GM23338 (cell line): ENCODE measurements around the gene SNX2. TPM values are rescaled to one million over a fixed set of nuclear protein-coding genes. Genes with fewer than 3 reads are reported as not detected.

Experiments used
- ATAC-seq: fragments of 200-7000 bp; cut with Tn5 transposase; 3 replicates; pipeline ENCODE4 v1.9.1; 2020
- DNase-seq: peaks from one replicate; pipeline ENCODE4 v3.0.0-alpha.2; 2015; ENCODE audit warnings: low spot score
- H2AFZ ChIP-seq: fragments of 200-600 bp; sonication (generic); 2 replicates; pipeline ENCODE4 v1.8.0; 2016; ENCODE audit warnings: antibody characterized with exemption, mild to moderate bottlenecking, moderate library complexity
- H3F3A ChIP-seq: fragments of 200-600 bp; sonication (generic); replicated peaks from 2 replicates; pipeline ENCODE4 v1.8.0; 2017; ENCODE audit warnings: antibody characterized with exemption, mixed run types, low read depth
- H3K27ac ChIP-seq: fragments of 200-600 bp; sonication (generic); 2 replicates; pipeline ENCODE4 v1.6.1; 2016; ENCODE audit warnings: low read depth
- H3K27me3 ChIP-seq: fragments of 200-600 bp; sonication (generic); 2 replicates; pipeline ENCODE4 v1.8.0; 2016; ENCODE audit warnings: mild to moderate bottlenecking, mixed run types, moderate library complexity; ENCODE audit not compliant: insufficient read depth
- H3K36me3 ChIP-seq: fragments of 200-600 bp; sonication (generic); 2 replicates; pipeline ENCODE4 v1.8.0; 2016; ENCODE audit warnings: mild to moderate bottlenecking; ENCODE audit not compliant: insufficient read depth
- H3K4me1 ChIP-seq: fragments of 200-600 bp; sonication (generic); 2 replicates; pipeline ENCODE4 v1.8.0; 2016; ENCODE audit warnings: mild to moderate bottlenecking, moderate library complexity; ENCODE audit not compliant: insufficient read depth
- H3K4me2 ChIP-seq: fragments of 200-600 bp; sonication (generic); 2 replicates; pipeline ENCODE4 v1.7.1; 2017; ENCODE audit warnings: mixed run types
- H3K4me3 ChIP-seq: fragments of 200-600 bp; sonication (generic); 2 replicates; pipeline ENCODE4 v1.6.1; 2016; ENCODE audit warnings: mixed run types
- H3K79me2 ChIP-seq: fragments of 200-600 bp; sonication (generic); replicated peaks from 2 replicates; pipeline ENCODE4 v1.8.0; 2017; ENCODE audit warnings: mild to moderate bottlenecking; ENCODE audit not compliant: insufficient read depth
- H3K9me2 ChIP-seq: fragments of 200-600 bp; sonication (generic); 2 replicates; pipeline ENCODE4 v1.8.0; 2017; ENCODE audit not compliant: insufficient read depth
- H4K20me1 ChIP-seq: fragments of 200-600 bp; sonication (generic); replicated peaks from 2 replicates; pipeline ENCODE4 v1.8.0; 2017; ENCODE audit warnings: mild to moderate bottlenecking; ENCODE audit not compliant: insufficient read depth
- H3K27ac Mint-ChIP-seq: 2 replicates; pipeline ENCODE4 v1.8.0; 2020; ENCODE audit warnings: inconsistent platforms, mild to moderate bottlenecking, moderate library complexity, mixed read lengths
- H3K27me3 Mint-ChIP-seq: 3 replicates; pipeline ENCODE4 v1.8.0; 2022; ENCODE audit warnings: low read depth, mild to moderate bottlenecking, moderate library complexity, mixed read lengths, inconsistent platforms; ENCODE audit not compliant: insufficient read depth, poor library complexity
- H3K36me3 Mint-ChIP-seq: 3 replicates; pipeline ENCODE4 v1.8.0; 2021; ENCODE audit warnings: low read depth, mild to moderate bottlenecking, inconsistent platforms, moderate library complexity, mixed read lengths
- H3K4me1 Mint-ChIP-seq: 3 replicates; pipeline ENCODE4 v1.8.0; 2020; ENCODE audit warnings: mild to moderate bottlenecking, inconsistent platforms, mixed read lengths
- H3K4me3 Mint-ChIP-seq: 3 replicates; pipeline ENCODE4 v1.8.0; 2021; ENCODE audit warnings: moderate library complexity, mild to moderate bottlenecking, inconsistent platforms, mixed read lengths
- H3K9me3 Mint-ChIP-seq: 3 replicates; pipeline ENCODE4 v1.8.0; 2020; ENCODE audit warnings: moderate library complexity, mild to moderate bottlenecking, inconsistent platforms, mixed read lengths
- CREB1 ChIP-seq: fragments of 250-450 bp; sonication (Bioruptor Pico); IDR thresholded peaks from 2 replicates; pipeline ENCODE4 v1.5.0; 2020; ENCODE audit warnings: low read depth, mild to moderate bottlenecking, moderate library complexity
- CTCF ChIP-seq, 2 experiments: fragments of 200-600 bp in 1 of 2; sonication (generic) in 1 of 2; conservative IDR thresholded peaks; 2 replicates each; pipeline versions ENCODE4 v1.5.1 to v1.6.1; 2016 to 2017; ENCODE audit warnings: antibody characterized with exemption in 2 of 2, low read depth in 2 of 2, mild to moderate bottlenecking in 2 of 2, moderate library complexity in 1 of 2
- EZH2 ChIP-seq: fragments of 200-600 bp; sonication (generic); IDR thresholded peaks from one replicate; pipeline ENCODE4 v1.8.0; 2017; ENCODE audit warnings: antibody characterized with exemption, mild to moderate bottlenecking, low read depth; ENCODE audit not compliant: unreplicated experiment
- EZH2phosphoT487 ChIP-seq: fragments of 200-600 bp; sonication (generic); IDR thresholded peaks from one replicate; pipeline ENCODE4 v1.8.1; 2018; ENCODE audit warnings: antibody characterized with exemption; ENCODE audit not compliant: unreplicated experiment
- JUNB ChIP-seq: IDR thresholded peaks from one replicate; pipeline ENCODE4 v1.6.1; 2016; ENCODE audit warnings: antibody characterized with exemption; ENCODE audit not compliant: unreplicated experiment
- NANOG ChIP-seq: IDR thresholded peaks from 2 replicates; pipeline ENCODE4 v1.6.1; 2016; ENCODE audit warnings: antibody characterized with exemption, borderline replicate concordance
- POLR2AphosphoS5 ChIP-seq: IDR thresholded peaks from 2 replicates; pipeline ENCODE4 v1.6.1; 2016; ENCODE audit warnings: antibody characterized with exemption, low read depth
- REST ChIP-seq: IDR thresholded peaks from one replicate; pipeline ENCODE4 v1.6.1; 2018; ENCODE audit warnings: antibody characterized with exemption; ENCODE audit not compliant: unreplicated experiment
- STAT1 ChIP-seq: IDR thresholded peaks from one replicate; pipeline ENCODE4 v1.6.1; 2016; ENCODE audit warnings: antibody characterized with exemption; ENCODE audit not compliant: unreplicated experiment
- ZNF114 ChIP-seq: fragments of 250-450 bp; sonication (Bioruptor Pico); IDR thresholded peaks from 2 replicates; pipeline ENCODE4 v1.5.0; 2020; ENCODE audit warnings: mild to moderate bottlenecking, moderate library complexity
- ZNF331 ChIP-seq: fragments of 250-450 bp; sonication (Bioruptor Pico); IDR thresholded peaks from 2 replicates; pipeline ENCODE4 v1.5.0; 2020; ENCODE audit warnings: low read depth, mild to moderate bottlenecking, moderate library complexity
- polyA plus RNA-seq: library from polyadenylated mRNA; unstranded; fragments of >200 nt; fragmentation: Nextera tagmentation; extraction: Ambion mirVana; gene quantifications from 2 replicates; pipeline ENCODE4 v1.2.1, GENCODE V29; 2016
- total RNA-seq: library from RNA; depleted of rRNA; stranded (reverse); fragments of >200 nt; shearing (Covaris generic); gene quantifications from 2 replicates; pipeline ENCODE4 v1.2.3, GENCODE V29; 2014
- TF ChIP-seq, protein P1 (sequence below): IDR thresholded peaks from 2 replicates; pipeline ENCODE4 v1.6.1; 2016; ENCODE audit warnings: antibody characterized with exemption
- TF ChIP-seq, protein P2 (sequence below): fragments of 250-450 bp; sonication (Bioruptor Pico); IDR thresholded peaks from 2 replicates; pipeline ENCODE4 v1.5.0; 2020; ENCODE audit warnings: mild to moderate bottlenecking, moderate library complexity

Gene SNX2
- total and polyA plus RNA-seq, 2 experiments from 2014 or later, result 50.8 to 67.8 TPM

DNA sequence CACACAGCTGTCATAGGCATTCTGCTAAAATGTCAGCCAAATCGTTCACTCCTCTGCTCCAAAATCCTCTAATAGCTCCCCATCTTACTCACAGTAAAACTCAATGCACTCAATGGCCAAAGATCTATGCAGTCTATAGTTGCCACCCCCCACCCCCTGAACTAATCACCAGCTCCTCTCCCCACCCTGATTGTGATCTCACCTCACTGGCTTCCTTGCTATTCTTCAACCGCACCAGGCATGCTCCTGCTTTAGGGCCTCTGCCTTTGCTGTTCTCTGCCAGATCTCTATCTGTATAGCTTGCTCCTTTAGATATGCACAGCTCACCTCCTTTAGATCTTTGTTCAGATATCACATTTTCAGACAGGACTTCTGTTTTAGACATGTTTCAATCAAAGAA is 33.2 kb upstream of the SNX2 start:
- H3K4me3 ChIP-seq, result no peak overlapping the region
- no peak for ATAC-seq
- Mint-ChIP-seq H3K4me1 (no peaks in the 10 kb centered on the region), H3K36me3 (no peaks in the 10 kb centered on the region), H3K27ac (no peak overlapping the region), H3K9me3 (no peaks in the 10 kb centered on the region), H3K4me3 (no peak overlapping the region), H3K27me3 (no peaks in the 10 kb centered on the region)
- H3K27ac ChIP-seq, result no peak overlapping the region
- no peaks in the 10 kb centered on the region for H3K4me1 ChIP-seq
- peak overlapping the region; percentile 88; the same call in 1 of the 2 replicates for H2AFZ ChIP-seq
- no peaks in the 10 kb centered on the region; the same call in 1 of the 2 replicates for H3K9me2 ChIP-seq
- no peaks in the 10 kb centered on the region for H3K36me3 ChIP-seq
- no peak overlapping the region for H3K4me2 ChIP-seq
- no peaks in the 10 kb centered on the region for H3K79me2 ChIP-seq
- H3F3A ChIP-seq, result no peaks in the 10 kb centered on the region
- no peaks in the 10 kb centered on the region for H3K27me3 ChIP-seq
- H4K20me1 ChIP-seq, result no peaks in the 10 kb centered on the region
- no peak for DNase-seq
- no peak for TF ChIP-seq POLR2AphosphoS5
- TF ChIP-seq ZNF331 (CRISPR knock-in tag), result no peak
- TF ChIP-seq STAT1, result no peak
- TF ChIP-seq EZH2, result no peak
- no peak for TF ChIP-seq CREB1 (CRISPR knock-in tag)
- TF ChIP-seq REST, result no peak
- TF ChIP-seq EZH2phosphoT487, result no peak
- TF ChIP-seq NANOG, result no peak
- TF ChIP-seq, protein P1, sequence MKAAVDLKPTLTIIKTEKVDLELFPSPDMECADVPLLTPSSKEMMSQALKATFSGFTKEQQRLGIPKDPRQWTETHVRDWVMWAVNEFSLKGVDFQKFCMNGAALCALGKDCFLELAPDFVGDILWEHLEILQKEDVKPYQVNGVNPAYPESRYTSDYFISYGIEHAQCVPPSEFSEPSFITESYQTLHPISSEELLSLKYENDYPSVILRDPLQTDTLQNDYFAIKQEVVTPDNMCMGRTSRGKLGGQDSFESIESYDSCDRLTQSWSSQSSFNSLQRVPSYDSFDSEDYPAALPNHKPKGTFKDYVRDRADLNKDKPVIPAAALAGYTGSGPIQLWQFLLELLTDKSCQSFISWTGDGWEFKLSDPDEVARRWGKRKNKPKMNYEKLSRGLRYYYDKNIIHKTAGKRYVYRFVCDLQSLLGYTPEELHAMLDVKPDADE, result no peak
- TF ChIP-seq ZNF114 (CRISPR knock-in tag), result no peak
- no peak for TF ChIP-seq CTCF (conservative IDR thresholded peaks at IDR 0.05; ENCODE audit: low read depth in 2 of 2)
- TF ChIP-seq, protein P2, sequence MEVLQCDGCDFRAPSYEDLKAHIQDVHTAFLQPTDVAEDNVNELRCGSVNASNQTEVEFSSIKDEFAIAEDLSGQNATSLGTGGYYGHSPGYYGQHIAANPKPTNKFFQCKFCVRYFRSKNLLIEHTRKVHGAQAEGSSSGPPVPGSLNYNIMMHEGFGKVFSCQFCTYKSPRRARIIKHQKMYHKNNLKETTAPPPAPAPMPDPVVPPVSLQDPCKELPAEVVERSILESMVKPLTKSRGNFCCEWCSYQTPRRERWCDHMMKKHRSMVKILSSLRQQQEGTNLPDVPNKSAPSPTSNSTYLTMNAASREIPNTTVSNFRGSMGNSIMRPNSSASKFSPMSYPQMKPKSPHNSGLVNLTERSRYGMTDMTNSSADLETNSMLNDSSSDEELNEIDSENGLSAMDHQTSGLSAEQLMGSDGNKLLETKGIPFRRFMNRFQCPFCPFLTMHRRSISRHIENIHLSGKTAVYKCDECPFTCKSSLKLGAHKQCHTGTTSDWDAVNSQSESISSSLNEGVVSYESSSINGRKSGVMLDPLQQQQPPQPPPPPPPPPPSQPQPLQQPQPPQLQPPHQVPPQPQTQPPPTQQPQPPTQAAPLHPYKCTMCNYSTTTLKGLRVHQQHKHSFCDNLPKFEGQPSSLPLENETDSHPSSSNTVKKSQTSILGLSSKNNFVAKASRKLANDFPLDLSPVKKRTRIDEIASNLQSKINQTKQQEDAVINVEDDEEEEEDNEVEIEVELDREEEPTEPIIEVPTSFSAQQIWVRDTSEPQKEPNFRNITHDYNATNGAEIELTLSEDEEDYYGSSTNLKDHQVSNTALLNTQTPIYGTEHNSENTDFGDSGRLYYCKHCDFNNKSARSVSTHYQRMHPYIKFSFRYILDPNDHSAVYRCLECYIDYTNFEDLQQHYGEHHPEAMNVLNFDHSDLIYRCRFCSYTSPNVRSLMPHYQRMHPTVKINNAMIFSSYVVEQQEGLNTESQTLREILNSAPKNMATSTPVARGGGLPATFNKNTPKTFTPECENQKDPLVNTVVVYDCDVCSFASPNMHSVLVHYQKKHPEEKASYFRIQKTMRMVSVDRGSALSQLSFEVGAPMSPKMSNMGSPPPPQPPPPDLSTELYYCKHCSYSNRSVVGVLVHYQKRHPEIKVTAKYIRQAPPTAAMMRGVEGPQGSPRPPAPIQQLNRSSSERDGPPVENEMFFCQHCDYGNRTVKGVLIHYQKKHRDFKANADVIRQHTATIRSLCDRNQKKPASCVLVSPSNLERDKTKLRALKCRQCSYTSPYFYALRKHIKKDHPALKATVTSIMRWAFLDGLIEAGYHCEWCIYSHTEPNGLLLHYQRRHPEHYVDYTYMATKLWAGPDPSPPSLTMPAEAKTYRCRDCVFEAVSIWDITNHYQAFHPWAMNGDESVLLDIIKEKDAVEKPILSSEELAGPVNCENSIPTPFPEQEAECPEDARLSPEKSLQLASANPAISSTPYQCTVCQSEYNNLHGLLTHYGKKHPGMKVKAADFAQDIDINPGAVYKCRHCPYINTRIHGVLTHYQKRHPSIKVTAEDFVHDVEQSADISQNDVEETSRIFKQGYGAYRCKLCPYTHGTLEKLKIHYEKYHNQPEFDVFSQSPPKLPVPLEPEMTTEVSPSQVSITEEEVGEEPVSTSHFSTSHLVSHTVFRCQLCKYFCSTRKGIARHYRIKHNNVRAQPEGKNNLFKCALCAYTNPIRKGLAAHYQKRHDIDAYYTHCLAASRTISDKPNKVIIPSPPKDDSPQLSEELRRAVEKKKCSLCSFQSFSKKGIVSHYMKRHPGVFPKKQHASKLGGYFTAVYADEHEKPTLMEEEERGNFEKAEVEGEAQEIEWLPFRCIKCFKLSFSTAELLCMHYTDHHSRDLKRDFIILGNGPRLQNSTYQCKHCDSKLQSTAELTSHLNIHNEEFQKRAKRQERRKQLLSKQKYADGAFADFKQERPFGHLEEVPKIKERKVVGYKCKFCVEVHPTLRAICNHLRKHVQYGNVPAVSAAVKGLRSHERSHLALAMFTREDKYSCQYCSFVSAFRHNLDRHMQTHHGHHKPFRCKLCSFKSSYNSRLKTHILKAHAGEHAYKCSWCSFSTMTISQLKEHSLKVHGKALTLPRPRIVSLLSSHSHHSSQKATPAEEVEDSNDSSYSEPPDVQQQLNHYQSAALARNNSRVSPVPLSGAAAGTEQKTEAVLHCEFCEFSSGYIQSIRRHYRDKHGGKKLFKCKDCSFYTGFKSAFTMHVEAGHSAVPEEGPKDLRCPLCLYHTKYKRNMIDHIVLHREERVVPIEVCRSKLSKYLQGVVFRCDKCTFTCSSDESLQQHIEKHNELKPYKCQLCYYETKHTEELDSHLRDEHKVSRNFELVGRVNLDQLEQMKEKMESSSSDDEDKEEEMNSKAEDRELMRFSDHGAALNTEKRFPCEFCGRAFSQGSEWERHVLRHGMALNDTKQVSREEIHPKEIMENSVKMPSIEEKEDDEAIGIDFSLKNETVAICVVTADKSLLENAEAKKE (CRISPR knock-in tag), result no peak
- TF ChIP-seq JUNB, result no peak
